ENCODE measurements around the gene SETD2.
"Not testable (repeated sequence)": the region's sequence is repeated elsewhere in the genome, so short reads cannot be mapped to it uniquely, and the experiment has no call there.

SETD2 gene

DNA sequence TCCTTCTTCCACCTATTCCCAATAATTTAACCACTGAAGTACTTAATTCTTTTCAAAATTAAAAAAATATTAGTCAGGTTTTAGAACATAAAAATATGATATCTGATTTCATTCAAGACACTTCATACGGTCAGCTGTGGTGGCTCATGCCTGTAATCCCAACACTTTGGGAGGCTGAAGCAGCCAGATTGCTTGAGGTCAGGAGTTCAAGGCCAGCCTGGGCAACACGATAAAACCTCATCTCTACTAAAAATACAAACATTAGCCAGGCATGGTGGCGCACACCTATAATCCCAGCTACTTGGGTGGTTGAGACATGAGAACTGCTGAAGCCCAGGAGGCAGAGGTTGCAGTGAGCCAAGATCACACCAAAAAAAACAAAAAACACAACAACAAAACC is 127.8 kb downstream of the SETD2 start:
- in situ Hi-C loops (cut with MboI; ENCODE audit: low sequenced_read_pairs) = no loop called here

DNA sequence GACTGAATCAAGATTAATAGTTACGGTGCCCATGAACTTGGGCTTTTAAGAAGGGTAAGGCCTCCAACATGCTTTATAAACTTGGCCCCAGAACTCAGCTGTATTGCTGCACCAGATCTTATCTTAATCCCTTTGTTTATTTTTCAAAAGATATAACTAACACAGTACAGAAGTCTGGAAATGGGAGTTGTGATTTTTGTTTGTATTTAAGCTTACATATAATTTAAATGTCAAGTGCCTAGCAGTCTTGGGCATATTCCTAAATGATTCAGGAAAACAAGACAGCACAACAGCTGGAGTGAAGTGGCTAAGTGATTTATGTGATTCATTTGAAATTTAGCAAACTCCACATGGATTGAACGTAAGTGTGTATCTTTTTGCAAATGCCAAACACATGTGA is 128.3 kb downstream of the SETD2 start:
- in situ Hi-C loops (cut with MboI; ENCODE audit: low sequenced_read_pairs) = no loop called here

DNA sequence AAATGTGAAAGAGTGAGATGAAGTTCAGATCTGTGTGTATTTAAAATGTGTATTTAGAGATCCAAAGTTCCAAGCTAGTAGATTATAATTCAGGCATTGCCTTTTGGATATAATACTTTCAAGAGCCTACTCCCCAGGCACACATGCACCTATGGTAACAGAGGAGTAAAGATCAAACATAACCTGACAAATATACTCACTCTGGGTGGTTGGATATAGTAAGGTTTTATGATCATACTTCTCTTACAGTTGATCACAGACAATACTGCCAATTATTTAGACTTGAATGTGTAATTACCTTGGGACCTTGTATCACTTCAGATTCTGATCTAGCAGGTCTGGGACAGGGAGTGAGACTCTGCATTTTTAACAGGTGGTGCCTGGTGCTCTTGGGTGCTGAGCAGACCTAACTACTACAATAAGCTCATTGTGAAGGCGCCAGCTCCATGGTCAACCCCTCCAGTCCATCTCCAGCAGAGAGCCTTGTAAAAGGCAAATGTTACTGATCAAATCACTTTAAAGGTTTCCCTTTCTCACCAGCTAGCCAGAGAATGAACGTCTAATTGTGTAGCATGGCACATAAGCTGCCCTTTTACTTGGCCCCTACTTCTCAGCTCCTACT is 128.9 kb downstream of the SETD2 start:
- in situ Hi-C loops (cut with MboI; ENCODE audit: low sequenced_read_pairs) = no loop called here

DNA sequence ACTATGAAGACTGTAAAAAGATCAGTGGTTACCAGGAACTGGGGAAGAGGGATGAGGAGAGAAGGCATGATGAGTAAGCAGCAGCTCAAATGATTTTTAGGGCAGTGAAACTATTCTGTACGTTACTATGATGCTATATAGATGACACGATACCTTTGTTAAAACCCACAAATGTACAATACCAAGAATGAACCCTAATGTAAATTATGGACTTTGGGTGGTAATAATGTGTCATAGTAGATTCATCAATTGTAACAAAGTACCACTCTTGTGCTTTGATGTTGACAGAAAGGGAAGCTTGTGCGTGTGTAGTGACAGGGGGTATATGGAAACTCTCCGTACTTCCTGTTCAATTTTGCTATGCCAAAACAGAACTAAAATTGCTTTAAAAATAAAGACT is 132.9 kb downstream of the SETD2 start:
- in situ Hi-C loops (cut with MboI; ENCODE audit: low sequenced_read_pairs) = not testable (repeated sequence)

DNA sequence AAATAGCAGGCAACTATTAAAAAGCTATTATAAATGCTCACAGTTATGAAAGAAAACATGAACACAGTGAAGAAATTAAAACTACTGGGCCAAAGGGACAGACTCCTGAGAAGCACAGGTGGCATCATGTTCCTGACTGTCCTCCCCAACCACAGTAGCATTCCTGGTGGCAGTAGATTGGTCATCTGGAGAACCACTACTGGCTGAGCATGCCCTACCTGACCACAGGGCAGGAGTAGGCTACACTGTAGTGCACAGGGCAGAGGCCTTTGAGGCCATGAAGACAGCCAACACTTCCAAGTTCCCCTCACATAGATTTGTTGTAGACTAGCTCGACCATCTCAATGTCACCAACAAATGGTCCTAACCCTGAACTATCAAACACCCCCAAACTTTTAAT is 135.2 kb downstream of the SETD2 start:
- in situ Hi-C loops (cut with MboI; ENCODE audit: low sequenced_read_pairs) = no loop called here

DNA sequence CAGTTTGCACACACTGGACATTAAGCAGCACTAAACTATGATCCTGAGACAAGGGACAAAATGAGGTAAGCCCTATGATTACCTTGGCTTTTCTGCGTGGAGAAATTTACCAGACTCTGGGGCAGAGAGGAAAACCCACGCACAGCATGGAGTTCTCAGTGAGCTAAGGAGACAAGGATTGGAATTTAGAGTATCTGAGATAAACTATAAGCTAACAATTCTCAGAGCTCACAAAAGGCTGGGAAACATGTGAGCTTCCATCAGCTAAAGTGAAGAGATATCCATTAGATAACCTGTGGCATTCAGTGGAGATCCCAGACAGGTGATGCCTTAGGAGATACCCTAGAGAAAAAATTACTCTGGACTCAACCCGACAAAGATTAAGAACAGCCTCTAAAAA is 135.8 kb downstream of the SETD2 start:
- in situ Hi-C loops (cut with MboI; ENCODE audit: low sequenced_read_pairs) = no loop called here

DNA sequence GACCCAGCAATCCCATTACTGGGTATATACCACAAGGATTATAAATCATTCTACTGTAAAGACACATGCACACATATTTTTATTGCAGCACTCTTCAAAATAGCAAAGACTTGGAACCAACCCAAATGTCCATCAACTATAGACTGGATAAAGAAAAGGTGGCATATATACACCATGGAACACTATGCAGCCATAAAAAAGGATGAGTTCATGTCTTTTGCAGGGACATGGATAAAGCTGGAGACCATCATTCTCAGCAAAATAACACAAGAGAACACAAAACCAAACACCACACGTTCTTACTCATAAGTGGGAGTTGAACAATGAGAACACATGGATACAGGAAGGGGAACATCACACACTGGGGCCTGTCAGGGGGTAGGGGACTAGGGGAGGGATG is 137.5 kb downstream of the SETD2 start:
- in situ Hi-C loops (cut with MboI; ENCODE audit: low sequenced_read_pairs) = not testable (repeated sequence)

DNA sequence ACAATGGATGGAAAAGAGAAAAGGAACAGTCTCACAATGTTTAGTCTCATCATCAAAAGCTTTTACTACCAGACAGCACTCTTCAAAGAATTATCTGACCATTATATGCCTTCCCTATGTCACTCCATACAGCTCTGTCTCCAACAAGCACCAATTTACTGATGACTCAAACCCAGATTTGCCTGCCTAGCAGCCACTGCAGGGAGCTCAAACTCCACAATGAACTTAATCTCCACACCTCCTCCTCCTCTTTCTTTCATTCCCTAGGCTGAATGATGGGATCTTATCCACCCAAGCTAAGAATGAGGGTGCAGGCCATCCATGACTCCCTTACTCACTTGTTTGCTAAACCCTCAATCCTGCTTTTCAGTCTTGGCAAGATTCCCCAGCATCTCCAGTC is 139.0 kb downstream of the SETD2 start:
- in situ Hi-C loops (cut with MboI; ENCODE audit: low sequenced_read_pairs) = no loop called here

DNA sequence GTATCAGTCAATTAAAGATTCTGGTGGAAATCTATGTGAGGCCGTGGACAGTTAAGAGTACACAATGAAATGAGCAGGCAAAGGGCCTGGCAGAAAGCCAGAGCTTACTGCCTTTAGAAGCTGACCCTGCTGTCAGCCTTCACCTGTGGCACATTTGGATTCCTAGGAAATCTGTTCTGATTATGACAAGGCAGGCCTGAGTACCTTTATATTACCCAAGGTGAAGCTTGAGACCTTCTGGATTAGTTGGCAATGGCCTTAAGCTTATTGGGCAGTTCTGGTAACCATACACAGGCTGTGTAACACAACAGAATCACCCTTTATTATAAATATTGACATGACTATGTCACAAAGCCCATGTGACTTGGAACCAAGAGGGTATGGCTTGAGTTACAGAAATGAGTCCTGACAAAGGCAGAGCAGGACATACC is 141.3 kb downstream of the SETD2 start:
- in situ Hi-C loops (cut with MboI; ENCODE audit: low sequenced_read_pairs) = no loop called here

DNA sequence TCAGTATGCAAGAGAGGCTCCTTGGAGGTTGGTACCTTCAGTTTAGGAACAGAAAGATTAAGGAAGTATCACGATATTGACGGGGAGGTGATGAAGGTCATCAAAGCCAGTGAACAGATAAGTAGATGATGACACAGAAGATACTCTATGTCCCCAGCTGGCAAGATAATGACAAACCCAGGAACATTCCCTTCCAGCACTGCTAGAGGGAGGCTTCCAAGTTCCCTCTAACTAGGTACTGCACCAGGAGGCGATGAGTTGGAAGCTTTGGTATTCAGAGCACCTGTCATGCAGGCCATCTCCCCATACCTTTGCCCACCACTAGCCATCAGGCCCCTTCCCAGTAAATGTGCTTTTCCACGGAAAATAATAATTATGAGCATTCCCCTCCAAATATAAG is 143.6 kb downstream of the SETD2 start:
- in situ Hi-C loops (cut with MboI; ENCODE audit: low sequenced_read_pairs) = no loop called here

DNA sequence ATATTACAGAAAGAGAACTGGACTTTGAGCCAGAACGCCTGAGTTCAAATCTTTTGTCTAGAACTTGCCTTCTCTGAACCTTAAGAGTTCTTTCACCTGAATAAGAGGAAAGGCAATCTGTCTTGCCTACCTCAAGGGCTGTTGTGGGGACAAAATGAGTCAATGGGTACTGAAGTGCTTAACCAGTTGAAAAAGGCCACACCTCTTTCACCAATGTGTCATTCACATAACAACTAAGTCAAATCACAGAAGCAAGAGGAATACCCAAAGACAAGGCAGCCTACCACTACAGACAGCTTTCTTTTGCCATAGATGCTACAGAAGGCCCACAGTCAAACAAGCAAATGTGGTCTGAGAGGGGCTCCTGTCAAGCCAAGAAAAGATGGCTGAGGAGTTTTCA is 144.7 kb downstream of the SETD2 start:
- in situ Hi-C loops (cut with MboI; ENCODE audit: low sequenced_read_pairs) = no loop called here

DNA sequence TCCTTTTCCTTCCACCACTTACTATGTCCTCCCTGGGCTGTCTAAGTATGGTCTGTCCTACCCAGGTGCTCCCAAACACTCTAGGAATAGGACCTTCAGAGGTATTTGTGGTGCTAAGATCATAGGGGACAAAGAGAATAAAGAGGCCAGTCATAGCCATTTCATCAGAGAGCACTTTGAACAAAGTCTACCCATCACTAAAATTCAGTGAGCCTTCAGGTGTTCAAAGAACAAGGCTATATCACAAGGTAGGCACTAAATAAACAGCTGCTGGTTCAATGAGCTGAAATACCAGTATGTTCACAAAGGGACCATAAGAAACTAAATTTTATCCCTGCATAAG is 145.7 kb downstream of the SETD2 start:
- in situ Hi-C loops (cut with MboI; ENCODE audit: low sequenced_read_pairs) = no loop called here

DNA sequence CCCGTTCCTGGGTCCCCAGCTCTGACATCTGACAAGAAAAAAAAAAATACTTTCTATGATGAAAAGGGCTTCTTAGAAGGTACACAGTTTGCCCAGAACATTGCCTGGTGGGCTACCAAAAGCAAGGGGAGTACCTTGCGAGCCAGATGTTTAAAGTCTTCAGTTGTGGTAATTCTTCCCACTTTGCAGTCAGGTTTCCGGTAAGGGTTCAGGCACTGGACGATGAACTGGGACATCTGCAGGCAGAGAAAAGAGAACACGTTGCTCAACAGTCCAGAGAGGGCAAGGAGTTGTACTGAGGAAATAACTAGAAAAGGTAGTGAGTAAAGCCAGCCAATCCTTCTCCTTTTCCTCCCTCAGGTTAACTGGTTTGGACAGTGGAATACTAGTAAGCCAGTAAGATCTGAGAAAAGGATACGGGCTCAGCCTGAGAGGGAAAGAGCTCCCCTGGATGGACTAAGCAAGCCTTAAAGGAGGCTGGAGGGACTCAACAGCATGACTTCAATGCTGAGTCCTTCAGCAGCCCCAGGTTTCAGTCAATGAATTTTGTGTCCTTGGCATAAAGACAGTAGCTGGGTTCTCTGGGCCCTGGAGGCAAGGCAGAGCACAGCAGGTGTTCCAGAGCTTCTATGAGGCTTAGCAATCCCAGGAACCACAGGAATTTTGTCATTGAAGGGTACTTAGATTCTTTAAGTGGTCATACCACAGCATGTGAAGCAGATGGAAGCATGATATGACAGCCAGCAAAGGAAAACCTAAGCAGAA is 146.2 kb downstream of the SETD2 start:
- in situ Hi-C loops (cut with MboI; ENCODE audit: low sequenced_read_pairs) = no loop called here

DNA sequence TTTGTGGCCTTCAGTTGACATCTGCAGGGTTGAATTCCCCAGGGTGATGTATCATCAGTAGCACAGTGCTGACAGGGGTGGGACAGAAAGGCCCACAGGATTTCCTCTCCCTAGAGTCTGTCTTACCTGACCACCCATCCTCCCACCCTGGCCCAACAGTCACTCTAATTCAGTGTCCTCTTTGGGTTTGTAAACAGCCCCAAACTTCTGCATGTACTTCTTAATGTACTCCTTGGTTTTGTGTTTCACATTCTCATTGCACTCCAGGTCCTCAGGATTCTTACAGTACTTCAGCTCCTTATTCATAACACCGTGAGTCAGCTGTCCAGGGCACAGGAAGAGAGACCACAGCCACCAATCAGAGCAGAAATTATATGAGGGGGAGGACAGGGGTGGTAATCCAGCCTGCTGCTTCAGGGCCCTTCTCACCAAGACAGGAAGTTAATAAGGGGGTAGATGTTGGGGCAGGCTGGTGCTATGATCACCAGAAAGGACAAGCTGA is 146.9 kb downstream of the SETD2 start:
- in situ Hi-C loops (cut with MboI; ENCODE audit: low sequenced_read_pairs) = no loop called here

DNA sequence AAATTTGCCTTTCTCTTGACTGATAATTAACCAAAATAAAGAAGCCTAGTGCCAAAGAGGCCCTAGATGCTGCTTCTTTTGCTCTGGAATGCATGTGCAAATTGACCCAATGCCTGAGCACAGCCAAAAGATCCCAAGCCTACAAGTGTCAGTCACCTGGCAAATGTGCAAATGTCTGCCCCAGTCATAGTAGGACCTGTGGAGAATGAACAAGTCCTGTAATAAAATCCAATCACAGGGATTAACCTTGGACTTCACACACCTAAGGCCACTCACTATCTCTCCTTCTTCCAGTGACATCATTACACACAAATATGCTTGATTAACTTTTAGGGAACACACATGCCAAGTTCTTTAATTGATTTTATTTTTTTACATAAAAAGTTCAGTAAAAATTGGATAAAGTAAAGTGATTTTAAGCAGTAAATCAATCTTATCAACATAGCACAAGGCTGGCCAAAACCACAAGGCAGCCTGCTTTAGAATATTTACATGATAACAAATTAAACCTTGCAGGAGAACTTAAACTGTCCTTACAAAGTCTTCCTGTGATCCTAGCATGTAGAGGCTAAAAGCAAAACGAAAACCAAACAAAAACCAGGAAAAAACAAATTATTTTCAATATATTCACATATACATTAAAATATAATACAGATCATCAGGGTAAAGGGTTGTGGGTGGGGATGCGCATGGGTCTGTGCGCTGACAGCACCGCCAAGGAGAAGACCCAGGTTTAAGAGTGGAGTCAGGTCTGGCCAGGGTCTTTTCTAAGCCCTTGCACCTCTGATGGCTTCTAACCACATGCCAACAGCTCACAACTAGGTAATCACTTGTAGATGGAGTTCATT is 147.6 kb downstream of the SETD2 start:
- in situ Hi-C loops (cut with MboI; ENCODE audit: low sequenced_read_pairs) = no loop called here

DNA sequence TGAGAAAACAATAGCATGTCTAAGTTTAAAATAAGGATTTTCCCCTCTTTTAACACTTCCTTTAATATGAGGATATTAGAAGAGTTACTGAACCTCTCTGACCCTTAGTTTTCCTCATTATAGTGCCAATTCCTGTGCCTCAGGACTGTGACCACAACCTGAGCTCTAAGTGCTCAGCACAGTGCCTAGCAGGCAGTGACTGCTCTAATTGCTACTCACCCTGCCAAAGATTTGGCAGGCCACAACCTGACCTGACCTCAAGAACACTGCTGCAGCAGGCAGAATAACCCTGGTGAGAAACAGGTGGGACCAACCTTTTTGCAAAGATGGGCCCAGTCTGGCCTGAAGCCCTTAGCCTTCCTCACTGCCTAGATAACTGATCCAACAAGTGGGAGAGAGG is 148.8 kb downstream of the SETD2 start:
- in situ Hi-C loops (cut with MboI; ENCODE audit: low sequenced_read_pairs) = no loop called here

DNA sequence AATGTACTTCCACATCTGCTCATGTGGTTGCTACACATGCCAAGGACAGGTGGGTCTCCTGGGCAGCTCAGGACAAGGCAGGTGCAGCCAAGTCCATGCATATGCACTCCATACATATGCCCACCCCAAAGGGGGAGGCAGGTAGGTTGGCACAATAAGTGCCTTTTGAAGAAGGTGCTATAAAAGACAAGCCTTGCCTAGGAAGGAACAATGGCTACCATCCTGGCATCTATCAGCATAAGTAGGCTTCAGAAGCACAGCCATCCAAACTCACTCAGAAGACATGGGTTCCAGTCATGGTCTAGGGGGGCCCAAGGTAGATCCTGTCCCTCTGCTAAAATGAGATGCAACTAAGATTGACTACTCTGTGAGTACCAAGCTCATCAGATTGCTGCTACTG is 149.9 kb downstream of the SETD2 start:
- in situ Hi-C loops (cut with MboI; ENCODE audit: low sequenced_read_pairs) = no loop called here

DNA sequence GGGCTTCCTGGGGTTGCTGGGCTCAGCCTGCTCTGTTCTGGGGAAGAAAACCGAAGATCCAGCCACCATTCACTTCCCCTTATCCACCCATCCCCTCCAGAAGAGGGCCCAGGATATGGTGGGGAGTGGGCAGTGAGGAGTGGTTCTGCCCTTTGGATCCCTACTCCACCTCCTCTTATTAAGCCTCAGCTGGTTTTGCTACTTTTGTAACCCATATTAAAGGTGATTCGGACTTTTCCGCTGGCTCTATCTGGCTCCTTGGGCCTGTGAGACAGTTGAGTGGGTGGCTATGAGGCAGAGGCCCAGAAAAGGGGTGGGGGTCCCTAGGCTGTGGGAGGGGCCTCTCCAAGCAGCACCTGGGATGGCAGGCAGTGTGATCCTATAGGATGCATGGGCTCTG is 150.7 kb downstream of the SETD2 start:
- in situ Hi-C loops (cut with MboI; ENCODE audit: low sequenced_read_pairs) = no loop called here

DNA sequence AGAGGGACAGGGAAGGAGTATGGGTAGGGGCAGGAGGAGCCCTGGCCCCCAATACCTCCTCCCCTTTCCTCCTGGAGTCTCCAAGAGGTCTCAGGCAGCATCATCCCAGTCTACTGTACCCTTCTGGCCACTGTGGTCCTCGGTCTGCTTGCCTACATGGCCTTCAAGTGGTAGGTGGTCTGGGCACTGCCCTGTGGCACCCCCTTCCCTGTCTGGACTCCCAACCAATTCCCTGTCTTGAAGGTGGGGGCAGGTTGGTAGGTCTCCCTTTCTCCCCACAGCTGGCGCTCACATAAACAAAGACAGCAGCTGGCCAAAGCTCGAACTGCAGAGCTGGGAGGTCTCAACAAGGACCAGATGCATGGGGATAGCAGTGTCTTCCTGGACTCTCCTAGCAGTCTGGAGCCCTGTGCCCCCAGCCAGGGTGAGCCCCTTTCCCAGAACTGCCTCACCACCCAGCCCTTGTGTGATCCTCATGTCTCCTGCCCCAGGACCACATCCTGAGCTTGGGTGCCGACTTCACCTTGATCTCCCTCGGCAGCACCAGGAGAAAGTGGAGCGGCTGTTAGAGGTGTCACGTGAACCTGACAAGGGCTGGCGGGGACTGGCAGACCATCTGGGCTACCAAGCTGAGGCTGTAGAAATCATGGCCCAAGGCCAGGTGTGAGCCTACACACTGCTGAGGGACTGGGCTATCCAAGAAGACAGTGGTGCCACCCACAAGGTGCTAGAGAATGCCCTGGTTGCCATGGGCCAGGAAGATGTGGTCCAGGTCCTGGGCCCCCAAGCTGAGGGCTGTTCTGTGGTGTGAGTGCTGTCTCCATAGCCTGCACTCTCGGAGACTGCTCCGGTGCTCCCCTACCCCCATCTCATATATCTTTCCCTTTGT is 151.3 kb downstream of the SETD2 start:
- in situ Hi-C loops (cut with MboI; ENCODE audit: low sequenced_read_pairs) = no loop called here

DNA sequence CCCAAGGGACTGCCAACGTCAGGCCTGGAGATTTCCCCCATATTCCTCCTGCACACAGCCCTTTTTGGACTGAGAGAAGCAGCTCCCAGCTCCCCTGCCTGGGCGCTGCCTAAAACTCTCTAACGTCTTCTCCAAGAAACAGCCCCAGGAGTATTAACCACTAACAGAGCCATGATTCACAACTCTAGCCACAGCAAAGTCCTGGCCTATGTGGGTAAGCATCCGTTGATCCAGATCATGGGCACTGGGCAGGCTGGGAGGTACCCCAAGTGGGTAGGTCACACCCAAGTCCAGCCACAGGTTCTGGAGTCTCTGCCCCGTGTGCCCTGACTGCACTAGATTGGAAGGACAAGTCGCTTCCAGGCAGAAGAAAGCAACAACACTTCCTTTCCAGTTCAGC is 152.5 kb downstream of the SETD2 start:
- in situ Hi-C loops (cut with MboI; ENCODE audit: low sequenced_read_pairs) = no loop called here

DNA sequence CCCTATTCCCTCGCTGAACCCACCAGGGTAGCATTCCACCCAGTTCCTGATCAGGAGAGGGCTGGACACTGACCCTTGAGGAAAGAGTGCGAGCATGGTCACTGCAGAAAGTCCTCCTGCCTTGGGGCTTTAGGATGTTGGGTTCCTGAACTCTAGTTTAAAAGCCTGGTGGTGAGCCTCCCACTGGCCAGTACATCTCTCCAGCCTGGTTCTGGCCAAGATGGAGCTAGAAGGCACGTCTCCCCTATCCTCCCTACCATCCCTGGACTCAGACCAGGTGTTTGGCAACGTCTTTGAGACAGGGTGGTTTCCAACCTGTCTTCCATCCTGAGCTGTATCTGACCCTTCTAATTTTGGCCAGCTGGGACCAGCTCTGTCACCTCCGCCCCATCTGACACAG is 153.0 kb downstream of the SETD2 start:
- in situ Hi-C loops (cut with MboI; ENCODE audit: low sequenced_read_pairs) = no loop called here

All from HL-60/S4 treated with retinoic acid at 250 ng/mL for 4 days and 3 days (cell line).